HG02798 (cell line): ENCODE results near the gene SAMD3.
"Not testable (repeated sequence)": the region's sequence is repeated elsewhere in the genome, so short reads cannot be mapped to it uniquely, and the experiment has no call there.

Source experiments
- ATAC-seq: cut with Tn5 transposase; IDR thresholded peaks from one replicate; pipeline ENCODE4 v1.9.1; 2021; ENCODE audit warnings: mild to moderate bottlenecking; ENCODE audit not compliant: unreplicated experiment, poor library complexity

SAMD3 gene

DNA sequence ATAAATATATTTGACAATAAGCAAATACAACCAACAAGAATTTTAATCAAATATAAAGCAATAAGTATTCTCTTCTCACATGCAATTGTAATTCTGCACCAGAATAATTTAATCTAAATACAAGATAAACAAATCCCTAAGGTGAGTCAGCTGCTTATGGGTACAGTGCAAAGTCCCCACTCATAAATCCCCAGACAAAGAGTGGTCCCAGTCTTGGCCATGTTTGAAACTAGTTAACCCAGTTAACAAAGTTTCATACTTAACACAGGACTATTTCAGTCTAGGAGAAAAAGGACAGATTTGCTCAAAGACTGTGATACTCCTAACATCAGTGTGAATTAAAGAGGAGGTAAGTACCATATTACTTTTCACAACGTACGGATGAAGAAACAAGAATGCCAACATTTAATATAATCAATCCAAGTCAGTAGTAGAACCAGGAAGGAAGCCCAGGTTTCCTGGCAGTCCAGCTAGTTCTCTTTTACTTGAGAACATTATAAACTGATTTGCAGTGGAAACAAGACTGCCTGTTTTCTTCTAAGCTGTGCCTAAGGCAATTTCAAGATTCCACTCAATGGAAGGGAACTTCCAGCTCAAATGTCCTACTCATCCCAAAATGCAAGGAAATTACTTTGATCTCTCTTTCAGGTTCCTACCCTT, 10.4 kb downstream of the SAMD3 start:
- ATAC-seq, result no peak

DNA sequence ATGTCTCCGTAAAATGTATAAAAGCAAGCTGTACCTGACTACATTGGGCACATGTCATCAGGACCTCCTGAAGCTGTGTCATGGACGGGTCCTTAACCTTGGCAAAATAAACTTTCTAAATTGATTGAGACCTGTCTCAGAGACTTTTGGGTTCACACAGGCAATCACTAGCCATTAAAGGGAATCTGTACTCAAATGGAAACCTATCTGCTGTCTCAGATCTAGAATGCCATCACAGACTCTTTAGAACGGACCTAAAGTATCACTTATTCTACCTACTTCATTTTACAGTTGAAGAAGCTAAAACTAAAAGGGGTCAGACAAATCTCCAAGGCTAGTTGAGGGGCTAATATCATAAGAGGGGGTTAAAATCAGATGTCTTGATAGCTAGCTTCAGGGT, 11.1 kb downstream of the SAMD3 start:
- no peak for ATAC-seq

DNA sequence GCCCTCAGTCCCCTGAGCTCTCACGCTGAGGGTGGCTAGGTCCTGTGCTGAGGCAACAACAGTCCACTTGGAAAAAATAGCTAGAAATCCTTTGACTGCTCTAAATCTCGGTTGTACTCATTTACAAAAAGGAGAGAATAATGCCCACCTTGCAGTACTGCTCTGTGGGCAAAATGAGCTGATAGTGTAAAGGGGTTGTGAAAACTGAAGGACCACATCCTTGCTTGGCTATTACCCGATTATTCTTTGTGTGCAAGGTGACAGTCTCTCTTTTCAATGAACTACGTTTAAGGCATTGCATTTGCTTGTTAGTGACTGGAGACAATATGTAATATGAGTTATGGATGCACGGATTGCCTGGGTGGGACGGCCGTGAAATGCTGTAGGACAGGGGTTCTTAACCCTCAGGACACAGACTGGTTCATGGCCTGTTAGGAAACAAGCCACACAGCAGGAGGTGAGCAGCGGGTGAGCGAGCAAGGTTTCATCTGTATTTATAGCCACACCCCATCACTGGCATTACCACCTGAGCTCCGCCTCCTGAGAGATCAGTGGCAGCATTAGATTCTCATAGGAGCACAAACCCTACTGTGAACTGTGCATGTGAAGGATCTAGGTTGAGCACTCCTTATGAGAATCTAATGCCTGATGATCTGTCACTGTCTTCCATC, 14.6 kb downstream of the SAMD3 start:
- no peak for ATAC-seq

DNA sequence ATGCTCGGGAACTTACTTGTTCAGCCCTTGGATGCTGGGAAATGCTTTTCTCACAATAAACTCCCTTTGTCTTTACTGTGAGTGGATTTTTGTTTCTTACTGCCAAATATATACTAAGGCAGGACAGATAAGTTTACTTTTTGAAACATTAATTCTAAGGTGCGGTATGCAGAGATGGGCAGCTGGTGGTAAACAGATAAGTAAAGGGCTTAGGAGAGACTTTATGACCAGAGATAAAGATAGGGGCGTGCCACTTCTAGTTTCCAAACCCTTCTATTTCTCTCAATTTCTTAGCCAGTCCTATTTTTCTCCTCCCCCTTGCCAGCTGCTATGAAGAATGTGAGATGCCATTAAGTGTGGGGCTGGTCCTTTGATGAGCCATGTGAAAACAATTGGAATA, 16.3 kb downstream of the SAMD3 start:
- no peak for ATAC-seq

DNA sequence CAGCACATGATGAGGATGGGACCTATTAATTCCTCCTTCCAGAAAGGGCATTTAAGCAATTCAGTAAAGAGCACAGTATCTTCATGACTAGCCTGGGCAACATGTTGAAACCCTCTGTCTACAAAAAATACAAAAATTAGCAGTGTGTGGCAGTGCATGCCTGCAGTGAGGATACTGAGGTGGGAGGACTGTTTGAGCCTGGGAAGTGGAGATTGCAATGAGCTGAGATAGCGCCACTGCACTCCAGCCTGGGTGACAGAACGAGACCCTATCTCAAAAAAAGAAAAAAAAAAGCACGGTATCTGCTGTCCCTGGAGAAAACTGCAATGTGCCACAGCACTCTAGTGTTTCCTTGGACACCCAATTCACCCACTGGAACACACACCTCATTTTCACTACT, 18.4 kb downstream of the SAMD3 start:
- ATAC-seq, result no peak

DNA sequence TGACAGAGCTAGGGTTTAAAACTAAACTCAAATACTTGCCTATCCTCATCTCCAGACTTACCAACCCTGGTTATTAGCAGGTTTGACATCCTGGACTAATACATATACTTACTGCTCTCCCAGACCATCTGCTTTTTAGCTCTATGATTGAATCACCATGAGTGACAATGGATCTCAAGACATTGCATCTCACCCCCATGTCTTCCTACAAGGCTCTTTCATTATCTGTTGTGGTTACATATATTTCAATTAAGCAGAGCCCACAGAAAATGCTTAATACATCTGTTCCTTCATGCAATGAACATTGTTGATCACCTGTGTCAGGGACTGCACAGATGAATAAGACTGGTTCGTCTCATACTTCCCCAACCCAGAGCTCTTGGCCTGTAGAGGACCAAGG, 19.4 kb downstream of the SAMD3 start:
- peak; percentile 14 for ATAC-seq

DNA sequence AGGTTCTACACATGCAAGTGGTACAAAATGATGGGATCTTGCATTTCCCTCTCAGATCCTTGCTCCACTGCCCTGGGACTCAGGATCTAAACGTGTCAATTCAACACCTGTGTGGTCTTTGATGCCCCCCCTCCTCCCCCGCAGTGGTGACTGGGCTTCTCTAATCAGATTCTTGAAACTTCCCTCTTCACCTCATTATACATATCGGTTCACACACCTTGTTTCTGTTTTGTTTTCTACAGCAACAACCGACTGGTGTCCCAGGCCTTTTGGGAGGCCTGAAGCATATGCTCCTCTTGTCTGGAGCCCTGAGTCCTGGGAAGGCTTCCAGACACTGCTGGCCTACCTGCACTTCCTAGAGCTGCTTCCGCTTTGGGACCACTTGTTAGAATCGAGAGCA, 20.0 kb downstream of the SAMD3 start:
- peak; percentile 91 for ATAC-seq

DNA sequence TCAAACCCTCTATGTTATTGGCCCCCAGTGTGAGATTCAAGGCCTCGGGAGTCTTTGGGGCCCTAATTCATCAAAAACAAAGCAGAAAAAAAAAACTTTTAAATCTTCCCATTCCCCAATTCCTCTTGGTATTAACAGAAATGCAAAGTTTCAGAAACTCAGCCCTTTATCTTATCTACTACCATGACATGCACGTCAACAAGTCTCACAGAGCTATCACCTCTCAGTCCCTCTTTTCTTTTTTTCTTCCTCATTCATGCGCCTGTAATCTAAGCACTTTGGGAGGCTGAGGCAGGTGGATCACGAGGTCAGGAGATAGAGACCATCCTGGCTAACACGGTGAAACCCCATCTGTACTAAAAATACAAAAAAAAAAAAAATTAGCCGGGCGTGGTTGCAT, 22.7 kb downstream of the SAMD3 start:
- no peak for ATAC-seq

DNA sequence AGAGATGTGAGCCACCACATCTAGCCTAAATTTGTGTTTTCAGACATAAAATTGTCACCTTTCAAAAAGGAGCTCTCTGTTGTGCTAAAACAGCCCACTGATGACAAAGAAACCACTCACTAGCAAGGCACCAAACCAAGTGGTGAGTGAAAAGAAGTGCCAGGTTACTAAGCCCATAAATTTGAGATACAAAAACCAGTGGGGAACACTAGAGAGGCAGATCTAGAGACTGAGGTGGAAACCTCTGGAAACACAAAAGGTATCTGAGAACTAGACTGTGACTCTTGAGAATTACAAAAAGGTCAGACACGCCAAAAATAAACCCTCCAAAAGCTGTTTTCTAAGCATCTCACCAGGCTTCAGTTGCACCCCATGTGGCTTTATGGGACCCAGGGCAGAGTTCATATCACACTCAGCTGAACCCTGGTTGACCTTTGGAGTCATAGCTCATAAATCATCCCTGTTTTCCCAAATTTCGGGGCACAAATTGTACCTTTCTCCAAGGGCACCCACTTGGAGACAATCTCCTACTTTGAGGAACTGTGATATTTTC, 24.2 kb downstream of the SAMD3 start:
- no peak for ATAC-seq

DNA sequence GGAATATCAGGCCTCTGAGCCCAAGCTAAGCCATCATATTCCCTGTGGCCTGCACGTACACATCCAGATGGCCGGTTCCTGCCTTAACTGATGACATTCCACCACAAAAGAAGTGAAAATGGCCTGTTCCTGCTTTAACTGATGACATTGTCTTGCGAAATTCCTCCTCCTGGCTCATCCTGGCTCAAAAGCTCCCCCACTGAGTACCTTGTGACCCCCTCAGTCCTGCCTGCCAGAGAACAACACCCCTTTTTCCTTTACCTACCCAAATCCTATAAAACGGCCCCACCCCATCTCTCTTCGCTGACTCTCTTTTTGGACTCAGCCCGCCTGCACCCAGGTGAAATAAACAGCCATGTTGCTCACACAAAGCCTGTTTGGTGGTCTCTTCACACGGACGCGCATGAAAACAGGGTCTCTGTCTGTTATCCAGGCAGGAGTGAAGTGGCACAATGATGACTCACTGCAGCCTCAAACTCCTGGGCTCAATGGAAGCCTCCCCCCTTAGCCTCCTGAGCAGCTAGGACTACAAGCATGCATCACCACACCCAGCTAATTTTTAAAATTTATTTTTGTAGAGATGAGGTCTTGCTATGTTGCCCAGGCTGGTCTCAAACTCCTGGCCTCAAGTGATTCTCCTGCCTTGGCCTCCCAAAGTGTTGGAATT, 24.8 kb downstream of the SAMD3 start:
- not testable (repeated sequence) for ATAC-seq

DNA sequence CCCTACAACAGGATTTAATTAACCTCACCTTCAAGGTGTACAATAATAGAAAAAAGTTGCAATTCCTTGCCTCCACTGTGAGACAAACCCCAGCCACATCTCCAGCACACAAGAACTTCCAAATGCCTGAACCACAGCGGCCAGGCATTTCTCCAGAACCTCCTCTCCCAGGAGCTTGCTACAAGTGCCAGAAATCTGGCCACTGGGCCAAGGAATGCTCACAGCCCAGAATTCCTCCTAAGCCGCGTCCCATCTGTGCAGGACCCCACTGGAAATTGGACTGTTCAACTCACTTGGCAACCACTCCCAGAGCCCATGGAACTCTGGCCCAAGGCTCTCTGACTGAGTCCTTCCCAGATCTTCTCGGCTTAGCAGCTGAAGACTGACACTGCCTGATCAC, 28.3 kb downstream of the SAMD3 start:
- not testable (repeated sequence) for ATAC-seq

DNA sequence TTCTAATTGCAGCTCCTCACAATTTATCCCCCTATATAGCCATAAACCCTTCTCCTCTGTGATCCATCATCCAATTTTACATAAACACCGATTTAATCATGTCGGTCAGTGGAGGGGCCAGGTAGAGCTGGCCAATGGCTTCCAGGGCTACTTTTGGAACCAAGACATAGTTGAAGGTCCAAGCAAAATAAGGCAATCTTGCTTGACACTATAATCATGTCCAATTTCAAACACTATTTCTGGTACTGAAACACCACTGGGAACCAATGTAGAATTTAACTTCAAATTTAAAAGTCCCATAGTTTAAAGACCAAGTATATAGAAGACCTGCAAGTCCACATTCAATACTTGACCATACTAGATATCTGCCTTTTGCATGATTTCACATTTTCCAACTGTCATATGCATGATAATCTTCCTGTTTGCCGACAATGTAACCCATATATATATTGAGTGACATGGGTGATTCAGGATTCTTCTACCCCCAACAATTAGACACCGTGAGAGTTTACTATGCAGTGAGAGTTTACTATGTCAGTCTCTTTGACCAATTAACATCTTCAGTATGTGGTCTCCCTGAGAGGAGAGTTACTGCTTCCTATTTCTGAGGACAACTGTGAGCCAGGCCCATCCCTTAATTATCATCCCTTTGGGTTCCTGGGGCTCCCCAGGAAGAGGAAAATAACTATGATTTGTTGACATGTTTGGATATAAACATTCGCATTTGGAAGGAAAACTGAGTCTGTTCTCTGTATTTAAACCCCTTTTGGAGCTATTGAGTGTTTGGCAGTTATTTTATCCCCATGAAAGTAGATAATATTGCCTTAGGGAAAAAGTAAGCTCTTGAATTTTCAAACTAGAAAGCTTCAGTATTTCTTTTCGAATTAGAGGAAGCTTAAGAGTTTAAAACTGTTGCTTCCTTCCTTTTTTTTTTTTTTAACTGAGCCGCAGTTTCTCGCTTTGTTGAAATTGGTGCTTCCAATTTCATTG, 31.8 kb downstream of the SAMD3 start:
- no peak for ATAC-seq

DNA sequence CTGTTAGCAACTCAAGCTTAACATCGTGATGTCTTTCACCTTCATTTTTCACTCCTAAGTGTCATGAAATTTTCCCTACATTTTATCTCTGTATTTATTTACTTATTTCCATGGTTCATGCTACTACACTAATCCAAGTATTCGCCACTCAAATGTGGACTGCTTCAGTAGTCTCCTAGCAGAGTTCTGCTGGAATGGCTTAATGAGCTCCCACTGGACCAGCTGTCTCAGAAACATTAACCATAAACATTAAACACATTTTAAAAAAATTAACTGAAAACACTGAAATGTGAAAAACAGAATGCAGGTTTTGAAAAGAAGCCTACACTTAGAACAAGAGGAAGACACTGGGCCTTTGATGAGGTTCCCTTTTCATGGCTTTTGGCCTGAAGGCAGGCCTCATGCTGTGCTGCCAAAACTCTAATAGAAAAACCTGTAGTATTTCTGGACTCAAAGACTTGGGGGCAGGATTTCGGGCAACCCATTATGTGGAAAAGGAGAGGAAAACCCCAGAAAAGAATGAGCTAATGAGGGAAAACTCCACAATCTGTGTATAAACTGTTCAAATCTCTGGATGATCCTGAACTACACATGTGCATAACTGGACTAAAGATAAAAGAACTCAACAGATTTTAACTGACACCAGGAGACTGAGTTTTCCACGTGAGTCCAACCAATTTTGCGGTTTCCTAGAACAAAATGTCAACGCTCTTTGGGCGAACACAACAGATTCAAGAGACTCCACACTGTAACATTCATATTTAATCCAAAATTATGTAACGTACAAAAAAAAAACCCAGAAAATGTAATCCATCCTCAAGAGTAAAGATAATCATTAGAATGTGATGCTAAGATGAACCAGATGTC, 33.0 kb downstream of the SAMD3 start:
- no peak for ATAC-seq

DNA sequence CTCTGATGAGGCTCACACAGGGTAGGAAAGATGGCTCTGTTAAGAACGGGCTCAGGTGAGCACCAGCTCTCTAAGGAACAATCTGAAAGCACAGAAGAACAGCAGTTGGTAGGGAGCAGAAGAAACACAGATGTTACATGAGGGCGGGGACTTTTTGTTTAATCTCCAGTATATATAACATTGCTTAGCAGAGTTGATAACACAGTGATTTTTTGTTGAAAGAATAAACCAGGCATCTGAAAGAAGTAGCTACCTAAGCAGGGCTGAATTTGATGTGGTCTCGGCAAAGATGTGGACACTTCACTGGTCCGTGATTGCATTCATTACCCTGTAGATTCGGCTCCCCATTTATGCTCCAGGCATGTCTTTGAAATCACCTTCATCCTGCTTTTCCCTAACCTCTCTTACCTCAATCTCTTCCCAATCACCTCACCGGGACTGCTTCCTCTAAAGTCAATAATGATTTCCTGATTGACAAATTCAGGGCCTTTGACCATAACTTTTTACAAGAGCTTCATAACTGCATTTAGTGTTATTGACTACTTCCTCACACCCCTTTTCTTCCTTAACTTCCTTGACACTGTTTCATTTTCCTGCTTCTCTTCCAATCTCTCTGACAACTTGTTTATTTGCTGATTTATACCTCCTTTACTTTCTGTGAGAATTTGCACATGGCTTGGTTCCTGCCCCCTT, 34.4 kb downstream of the SAMD3 start:
- ATAC-seq, result no peak

DNA sequence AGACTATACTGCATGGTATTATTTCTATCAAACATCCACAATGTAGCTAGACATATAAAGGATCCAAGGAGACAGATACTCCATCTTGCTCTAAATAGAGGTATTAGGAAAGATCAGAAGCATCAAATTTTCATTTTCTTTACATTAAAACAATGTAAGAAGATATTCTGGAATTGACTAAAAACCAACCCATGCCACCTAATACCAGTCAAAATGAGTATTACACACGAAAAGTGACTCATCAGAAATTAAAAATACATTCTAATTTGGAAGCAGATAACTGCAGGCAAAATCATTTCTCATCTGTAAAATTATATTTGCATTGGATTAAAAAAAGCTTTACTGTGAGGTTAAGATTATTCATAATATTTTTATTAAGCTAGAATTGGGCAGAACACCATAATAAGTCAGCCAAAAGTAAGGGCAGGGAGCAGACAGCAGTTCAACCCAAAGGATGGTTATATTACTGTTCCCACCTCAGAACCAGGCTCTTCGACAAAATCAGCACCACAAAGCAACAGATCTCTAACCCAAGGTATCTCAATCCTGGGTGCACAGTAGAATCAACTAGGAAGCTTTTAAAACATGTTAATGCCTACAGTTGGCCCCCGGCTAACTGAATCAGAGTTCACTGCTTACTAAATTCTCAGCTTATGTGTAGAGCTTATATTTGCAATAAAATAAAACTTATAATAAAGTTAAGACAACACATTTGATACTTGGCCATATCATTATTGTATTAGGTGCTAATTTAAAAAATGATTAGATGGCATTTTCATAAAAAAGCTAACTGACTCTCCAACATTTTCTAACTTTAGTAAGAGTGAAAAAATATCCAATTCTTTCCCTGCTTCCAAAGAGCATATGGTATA, 35.2 kb downstream of the SAMD3 start:
- no peak for ATAC-seq

DNA sequence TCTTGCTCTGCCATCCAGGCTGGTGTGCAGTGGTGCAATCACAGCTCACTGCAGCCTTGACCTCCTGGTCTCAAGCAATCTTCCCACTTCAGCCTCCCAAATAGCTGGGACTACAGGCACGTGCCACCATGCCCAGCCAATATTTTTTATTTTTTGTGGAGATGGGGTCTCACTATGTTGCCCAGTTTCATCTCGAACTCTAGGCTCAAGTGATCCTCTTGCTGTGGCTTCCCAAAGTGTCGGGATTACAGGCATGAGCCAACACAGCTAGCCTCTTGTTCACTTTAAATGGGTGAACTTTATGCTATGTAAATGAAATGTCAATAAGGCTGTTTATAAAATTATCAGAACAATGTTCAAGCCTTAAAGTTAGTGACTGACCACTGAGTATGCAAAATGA, 37.1 kb downstream of the SAMD3 start:
- ATAC-seq, result no peak

DNA sequence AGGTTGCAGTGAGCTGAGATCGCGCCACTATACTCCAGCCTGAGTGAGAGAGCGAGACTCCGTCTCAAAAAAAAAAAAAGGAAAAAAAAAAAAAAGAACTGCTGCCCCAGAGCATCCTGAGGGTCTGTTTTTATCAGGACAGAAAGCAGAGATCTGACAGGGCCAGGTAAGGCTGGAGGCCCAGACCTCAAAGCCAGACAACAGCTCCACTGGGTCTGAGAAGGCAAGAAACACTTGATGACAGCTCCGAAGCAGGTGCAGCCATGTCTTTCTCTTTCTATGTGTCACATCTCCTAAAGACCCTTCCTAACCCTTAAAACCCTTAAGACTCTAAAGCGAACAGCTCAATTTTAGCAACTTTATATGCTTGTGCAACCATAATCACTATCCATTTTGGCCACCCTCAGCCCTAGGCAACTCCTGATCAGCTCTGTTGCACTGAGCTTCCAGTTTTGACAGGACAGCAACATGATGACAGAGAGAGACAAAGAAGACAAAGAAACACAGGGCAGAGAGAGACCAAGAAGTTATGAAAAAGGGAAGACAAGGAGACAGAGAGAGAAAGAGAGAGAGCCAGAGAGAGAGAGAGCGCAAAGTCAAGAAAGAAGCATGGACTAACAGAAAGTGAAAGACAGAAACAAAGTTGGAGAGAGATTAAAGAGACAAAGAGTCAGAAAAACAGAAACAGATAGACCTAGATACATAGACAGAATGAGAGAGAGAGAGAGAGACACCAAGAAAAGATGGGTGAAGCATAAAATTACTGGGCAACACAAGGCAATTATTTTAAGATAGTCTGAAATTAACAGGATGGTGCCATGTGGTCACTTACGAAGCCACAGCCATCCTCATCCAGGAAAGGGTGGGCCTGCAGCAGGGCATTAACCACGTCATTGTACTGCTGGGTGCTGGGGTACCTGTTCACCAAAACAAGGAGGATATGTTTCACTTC, 39.2 kb downstream of the SAMD3 start:
- ATAC-seq, result peak; percentile 68
